Neuronal stem cell (in vitro differentiated cells): ENCODE data around the gene SAMD9L.

Experiments used
- DNase-seq: peaks from one replicate; pipeline ENCODE4 v3.0.0-alpha.2; 2013; ENCODE audit warnings: low spot score
- H2AFZ ChIP-seq: one replicate; pipeline ENCODE4 v1.6.1; 2013; ENCODE audit warnings: mild to moderate bottlenecking, low read length, inconsistent platforms
- H2AK5ac ChIP-seq: 2 replicates; pipeline ENCODE4 v1.6.1; 2013; ENCODE audit warnings: low read depth, mild to moderate bottlenecking, inconsistent platforms, low read length, moderate library complexity, mixed read lengths
- H2BK120ac ChIP-seq: 2 replicates; pipeline ENCODE4 v1.6.1; 2013; ENCODE audit warnings: low read depth, mild to moderate bottlenecking, inconsistent platforms, low read length, moderate library complexity, mixed read lengths
- H2BK12ac ChIP-seq: one replicate; pipeline ENCODE4 v1.6.1; 2013; ENCODE audit warnings: low read length, inconsistent platforms
- H2BK15ac ChIP-seq: 2 replicates; pipeline ENCODE4 v1.6.1; 2013; ENCODE audit warnings: mild to moderate bottlenecking, low read length, inconsistent platforms, mixed read lengths
- H2BK5ac ChIP-seq: one replicate; pipeline ENCODE4 v1.6.1; 2013; ENCODE audit warnings: inconsistent platforms, mild to moderate bottlenecking, low read length, moderate library complexity
- H3K14ac ChIP-seq: one replicate; pipeline ENCODE4 v1.6.1; 2013; ENCODE audit warnings: low read length, inconsistent platforms
- H3K18ac ChIP-seq: 2 replicates; pipeline ENCODE4 v1.6.1; 2013; ENCODE audit warnings: low read length, inconsistent platforms
- H3K23ac ChIP-seq: 2 replicates; pipeline ENCODE4 v1.6.1; 2013; ENCODE audit warnings: low read depth, mild to moderate bottlenecking, mixed read lengths, low read length, inconsistent platforms; ENCODE audit not compliant: poor library complexity
- H3K27ac ChIP-seq: replicated peaks from 3 replicates; pipeline ENCODE4 v1.5.1; 2013; ENCODE audit warnings: low read length, inconsistent platforms
- H3K27me3 ChIP-seq, 3 experiments: 2 replicates each; pipeline ENCODE4 v1.6.1; 2013; ENCODE audit warnings: low read length in 3 of 3, mild to moderate bottlenecking in 2 of 3, inconsistent platforms in 1 of 3, low read depth in 1 of 3, mixed read lengths in 1 of 3, moderate library complexity in 1 of 3; ENCODE audit not compliant: control insufficient read depth in 3 of 3, insufficient read depth in 3 of 3
- H3K36me3 ChIP-seq, 2 donors: replicated peaks in 1 of 2; 2 replicates each; pipeline ENCODE4 v1.6.1; 2013; ENCODE audit warnings: low read length in 2 of 2; ENCODE audit not compliant: control insufficient read depth in 2 of 2, insufficient read depth in 2 of 2
- H3K4ac ChIP-seq: 2 replicates; pipeline ENCODE4 v1.6.1; 2013; ENCODE audit warnings: inconsistent platforms, mild to moderate bottlenecking, low read length, moderate library complexity
- H3K4me1 ChIP-seq, 2 donors: 1 replicate in 1 of 2; 2 replicates in 1 of 2; pipeline ENCODE4 v1.6.1; 2013; ENCODE audit warnings: low read length in 2 of 2, low read depth in 1 of 2; ENCODE audit not compliant: control insufficient read depth in 2 of 2, insufficient read depth in 1 of 2
- H3K4me2 ChIP-seq: one replicate; pipeline ENCODE4 v1.6.1; 2013; ENCODE audit warnings: mild to moderate bottlenecking, low read length, inconsistent platforms; ENCODE audit not compliant: insufficient read depth, poor library complexity, severe bottlenecking
- H3K4me3 ChIP-seq, 2 donors: 2 replicates each; pipeline ENCODE4 v1.5.1; 2013; ENCODE audit warnings: low read length in 2 of 2, mild to moderate bottlenecking in 2 of 2, inconsistent platforms in 1 of 2, moderate library complexity in 1 of 2
- H3K79me1 ChIP-seq: one replicate; pipeline ENCODE4 v1.6.1; 2013; ENCODE audit warnings: low read depth, mild to moderate bottlenecking, inconsistent platforms, low read length, moderate library complexity
- H3K9ac ChIP-seq: one replicate; pipeline ENCODE4 v1.6.1; 2013; ENCODE audit warnings: mild to moderate bottlenecking, low read depth, low read length, inconsistent platforms; ENCODE audit not compliant: poor library complexity
- H3K9me3 ChIP-seq, 2 donors: replicated peaks in 1 of 2; 2 replicates each; pipeline versions ENCODE3 to v1.6.1; 2013; ENCODE audit warnings: low read length in 2 of 2, mild to moderate bottlenecking in 2 of 2, inconsistent platforms in 1 of 2, low read depth in 1 of 2, mixed read lengths in 1 of 2, moderate library complexity in 1 of 2; ENCODE audit not compliant: control insufficient read depth in 2 of 2, insufficient read depth in 1 of 2
- H4K8ac ChIP-seq: one replicate; pipeline ENCODE4 v1.6.1; 2013; ENCODE audit warnings: low read depth, mild to moderate bottlenecking, inconsistent platforms, low read length, moderate library complexity
- H4K91ac ChIP-seq: one replicate; pipeline ENCODE4 v1.6.1; 2013; ENCODE audit warnings: low read length, low read depth, mild to moderate bottlenecking, inconsistent platforms; ENCODE audit not compliant: poor library complexity
- WGBS, 2 donors: extraction: QIAGEN DNeasy Blood & Tissue Kit; methylation state at CpG; one replicate each; pipeline ENCODE4 v1.1.7; 2013; ENCODE audit warnings: missing lambda C conversion rate in 2 of 2, mixed read lengths in 1 of 2; ENCODE audit not compliant: insufficient read length in 2 of 2, insufficient replicate concordance in 1 of 2; ENCODE audit errors: extremely low coverage in 2 of 2; 5-methylcytosine and 5-hydroxymethylcytosine counted together

The SAMD9L gene

DNA sequence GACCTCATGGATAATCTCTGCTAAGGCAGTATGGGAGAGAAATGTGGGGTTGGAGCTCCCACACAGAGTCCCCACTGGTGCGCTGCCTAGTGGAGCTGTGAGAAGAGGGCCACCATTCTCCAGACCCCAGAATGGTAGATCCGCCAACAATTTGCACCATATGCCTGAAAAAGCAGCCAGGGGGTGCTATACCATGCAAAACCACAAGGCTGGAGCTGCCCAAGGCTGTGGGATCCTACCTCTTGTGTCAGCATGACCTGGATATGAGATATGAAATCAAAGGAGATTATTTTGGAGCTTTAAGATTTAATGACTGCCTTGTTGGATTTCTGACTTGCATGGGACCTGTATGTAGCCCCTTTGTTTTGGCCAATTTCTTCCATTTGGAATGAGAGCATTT lies 27.0 kb upstream of the SAMD9L start:
- Histone ChIP-seq H3K14ac (no peak overlapping the region), H2BK120ac (no peak overlapping the region), H3K9me3 (peaks cover 0 to 5% of the 10 kb centered on the region in 2 donors), H2BK5ac (no peak overlapping the region), H4K8ac (no peak overlapping the region), H2BK12ac (no peak overlapping the region), H3K36me3 (no peaks in the 10 kb centered on the region), H3K4me3 (no peak overlapping the region), H3K4me2 (no peak overlapping the region), H3K27ac (no peak overlapping the region), H3K9ac (no peak overlapping the region), H4K91ac (no peak overlapping the region), H3K79me1 (no peaks in the 10 kb centered on the region), H2AK5ac (no peak overlapping the region), H3K27me3 (no peaks in the 10 kb centered on the region), H2BK15ac (no peak overlapping the region), H3K4ac (no peak overlapping the region), H2AFZ (no peak overlapping the region), H3K4me1 (no peaks in the 10 kb centered on the region), H3K18ac (no peak overlapping the region), H3K23ac (no peak overlapping the region)
- no peak for DNase-seq
- WGBS, 2 donors = no CpG with 5 or more reads among the region's 2 CpGs

DNA sequence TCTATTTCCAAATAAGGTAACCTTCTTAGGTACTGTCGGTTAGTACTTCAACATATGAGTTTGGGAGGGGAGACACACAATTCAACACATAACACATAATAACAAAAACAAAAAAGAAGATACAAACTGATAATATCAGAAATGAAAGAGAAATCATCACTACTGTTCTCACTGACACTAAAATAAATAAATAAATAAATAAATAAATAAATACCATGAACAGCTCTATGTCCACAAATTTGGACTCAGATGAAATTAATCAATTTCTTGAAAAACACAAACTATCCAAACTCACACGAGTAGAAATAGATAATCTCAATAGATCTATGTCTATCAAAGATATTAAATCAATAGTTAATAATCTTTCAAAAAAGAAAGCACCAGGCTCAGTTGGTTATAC lies 24.5 kb upstream of the SAMD9L start:
- H2BK15ac ChIP-seq = no peak overlapping the region
- peaks cover 0 to 5% of the 10 kb centered on the region in 2 donors for H3K9me3 ChIP-seq
- H3K14ac ChIP-seq = no peak overlapping the region
- no peaks in the 10 kb centered on the region for H3K27me3 ChIP-seq
- H2AK5ac ChIP-seq = no peak overlapping the region
- H4K8ac ChIP-seq = no peak overlapping the region
- H3K36me3 ChIP-seq = no peaks in the 10 kb centered on the region
- no peak overlapping the region for H3K9ac ChIP-seq
- H3K23ac ChIP-seq = no peak overlapping the region
- no CpG with 5 or more reads among the region's 2 CpGs for WGBS, 2 donors
- no peak overlapping the region for H2BK5ac ChIP-seq
- H3K4me3 ChIP-seq = no peak overlapping the region
- H4K91ac ChIP-seq = no peak overlapping the region
- no peak for DNase-seq
- no peak overlapping the region for H3K27ac ChIP-seq
- H2BK120ac ChIP-seq = no peak overlapping the region
- no peak overlapping the region for H2BK12ac ChIP-seq
- no peak overlapping the region for H3K4ac ChIP-seq
- H3K18ac ChIP-seq = no peak overlapping the region
- no peak overlapping the region for H3K4me2 ChIP-seq
- H3K4me1 ChIP-seq = no peaks in the 10 kb centered on the region
- no peak overlapping the region for H2AFZ ChIP-seq
- no peaks in the 10 kb centered on the region for H3K79me1 ChIP-seq

DNA sequence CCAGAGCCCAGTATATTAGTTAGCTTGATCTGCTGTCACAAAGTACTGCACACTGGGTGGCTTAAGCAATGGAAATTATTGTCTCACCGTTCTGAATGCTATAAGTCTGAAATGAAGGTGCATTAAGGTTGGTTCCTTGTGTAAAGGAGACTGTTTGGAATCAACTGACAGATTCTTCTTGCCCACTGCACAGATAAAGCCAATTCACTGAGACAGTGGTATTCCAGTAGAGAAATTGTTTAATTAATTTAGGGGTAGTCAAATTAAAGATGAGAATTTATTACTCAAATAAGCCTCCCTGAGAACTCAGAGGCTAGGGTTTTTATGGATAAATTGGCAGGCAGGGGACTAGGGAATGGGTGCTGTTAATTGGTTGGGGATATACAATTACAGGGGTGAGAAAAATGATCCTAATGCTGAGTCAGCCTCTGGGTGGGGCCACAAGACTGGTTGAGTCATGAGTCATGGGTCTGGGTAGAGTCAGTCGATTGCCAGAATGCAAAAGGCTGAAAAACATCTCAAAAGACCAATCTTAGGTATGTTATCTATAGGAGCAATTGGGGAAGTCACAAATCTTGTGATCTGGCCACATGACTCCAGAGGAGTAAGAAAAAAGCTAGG lies 23.5 kb upstream of the SAMD9L start:
- Histone ChIP-seq H3K4ac (no peak overlapping the region), H3K9me3 (peaks cover 0 to 5% of the 10 kb centered on the region in 2 donors), H3K9ac (no peak overlapping the region), H3K36me3 (no peaks in the 10 kb centered on the region), H2AK5ac (no peak overlapping the region), H2AFZ (no peak overlapping the region), H3K23ac (no peak overlapping the region), H4K8ac (no peak overlapping the region), H2BK120ac (no peak overlapping the region), H3K14ac (no peak overlapping the region), H3K79me1 (no peaks in the 10 kb centered on the region), H3K4me2 (no peak overlapping the region), H2BK15ac (no peak overlapping the region), H3K4me3 (no peak overlapping the region), H3K18ac (no peak overlapping the region), H3K27me3 (no peaks in the 10 kb centered on the region), H4K91ac (no peak overlapping the region), H2BK5ac (no peak overlapping the region), H3K27ac (no peak overlapping the region), H3K4me1 (no peaks in the 10 kb centered on the region), H2BK12ac (no peak overlapping the region)
- no peak for DNase-seq
- WGBS, 2 donors = no CpG with 5 or more reads among the region's 2 CpGs

DNA sequence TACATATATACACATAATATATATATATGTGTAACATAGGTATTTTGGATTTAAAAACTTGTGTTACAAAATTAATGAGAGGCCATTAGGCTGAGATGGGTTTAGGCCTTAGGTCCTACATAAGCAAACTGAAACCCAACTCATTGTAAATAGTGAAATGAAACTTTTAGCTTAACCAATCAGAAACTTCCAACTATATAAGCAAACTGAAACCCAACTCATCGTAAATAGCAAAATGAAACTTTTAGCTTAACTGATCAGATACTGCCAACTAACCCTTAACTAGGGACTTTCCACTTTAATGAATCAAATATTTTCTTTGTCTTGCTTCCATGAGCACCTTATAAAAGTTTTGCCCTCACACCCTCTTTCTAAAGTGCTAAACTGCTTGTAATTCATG lies 17.3 kb upstream of the SAMD9L start:
- DNase-seq = no peak
- Histone ChIP-seq H2BK12ac (no peak overlapping the region), H3K18ac (no peak overlapping the region), H3K4ac (no peak overlapping the region), H4K91ac (no peak overlapping the region), H2AK5ac (no peak overlapping the region), H2BK120ac (no peak overlapping the region), H3K4me3 (no peak overlapping the region), H3K27ac (no peak overlapping the region), H3K36me3 (no peaks in the 10 kb centered on the region), H3K23ac (no peak overlapping the region), H3K9me3 (no peaks in the 10 kb centered on the region), H3K14ac (no peak overlapping the region), H3K4me1 (no peaks in the 10 kb centered on the region), H2BK5ac (no peak overlapping the region), H4K8ac (no peak overlapping the region), H2BK15ac (no peak overlapping the region), H3K79me1 (no peaks in the 10 kb centered on the region), H3K9ac (no peak overlapping the region), H2AFZ (no peak overlapping the region), H3K27me3 (no peaks in the 10 kb centered on the region), H3K4me2 (no peak overlapping the region)
- no CpG with 5 or more reads among the region's 1 CpG for WGBS, 2 donors
